PC-3 (cell line): ENCODE measurements around the gene ZCCHC3.

ENCODE experiments used
- EZH2 ChIP-seq: fragments of 300-600 bp; sonication (generic); IDR thresholded peaks from one replicate; pipeline ENCODE4 v1.6.1; 2017; ENCODE audit warnings: antibody characterized with exemption, mild to moderate bottlenecking, low read length; ENCODE audit not compliant: unreplicated experiment
- EZH2phosphoT487 ChIP-seq: fragments of 300-600 bp; sonication (generic); IDR thresholded peaks from 2 replicates; pipeline ENCODE4 v1.6.1; 2018; ENCODE audit warnings: mild to moderate bottlenecking, antibody characterized with exemption, low read length, borderline replicate concordance
- TF ChIP-seq, protein P1 (sequence below): fragments of 300-600 bp; sonication (generic); conservative IDR thresholded peaks from 2 replicates; pipeline ENCODE4 v1.5.1; 2017; ENCODE audit warnings: antibody characterized with exemption, low read depth, mild to moderate bottlenecking, low read length

DNA sequence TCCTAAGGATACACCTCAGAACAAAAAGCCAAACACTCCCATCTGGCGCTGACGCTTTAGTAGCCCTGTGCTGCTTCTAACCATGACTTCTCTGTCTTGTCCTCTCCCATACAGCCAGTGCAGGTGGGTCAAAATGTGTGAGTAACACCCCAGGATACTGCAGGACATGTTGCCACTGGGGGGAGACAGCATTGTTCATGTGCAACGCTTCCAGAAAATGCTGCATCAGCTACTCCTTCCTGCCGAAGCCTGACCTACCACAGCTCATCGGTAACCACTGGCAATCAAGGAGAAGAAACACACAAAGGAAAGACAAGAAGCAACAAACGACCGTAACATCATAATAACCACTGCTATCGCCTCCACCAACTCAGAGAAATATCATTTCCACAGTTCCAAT lies 38.4 kb upstream of the ZCCHC3 start:
- TF ChIP-seq EZH2 (no peak), EZH2phosphoT487 (no peak)
- TF ChIP-seq, protein P1, sequence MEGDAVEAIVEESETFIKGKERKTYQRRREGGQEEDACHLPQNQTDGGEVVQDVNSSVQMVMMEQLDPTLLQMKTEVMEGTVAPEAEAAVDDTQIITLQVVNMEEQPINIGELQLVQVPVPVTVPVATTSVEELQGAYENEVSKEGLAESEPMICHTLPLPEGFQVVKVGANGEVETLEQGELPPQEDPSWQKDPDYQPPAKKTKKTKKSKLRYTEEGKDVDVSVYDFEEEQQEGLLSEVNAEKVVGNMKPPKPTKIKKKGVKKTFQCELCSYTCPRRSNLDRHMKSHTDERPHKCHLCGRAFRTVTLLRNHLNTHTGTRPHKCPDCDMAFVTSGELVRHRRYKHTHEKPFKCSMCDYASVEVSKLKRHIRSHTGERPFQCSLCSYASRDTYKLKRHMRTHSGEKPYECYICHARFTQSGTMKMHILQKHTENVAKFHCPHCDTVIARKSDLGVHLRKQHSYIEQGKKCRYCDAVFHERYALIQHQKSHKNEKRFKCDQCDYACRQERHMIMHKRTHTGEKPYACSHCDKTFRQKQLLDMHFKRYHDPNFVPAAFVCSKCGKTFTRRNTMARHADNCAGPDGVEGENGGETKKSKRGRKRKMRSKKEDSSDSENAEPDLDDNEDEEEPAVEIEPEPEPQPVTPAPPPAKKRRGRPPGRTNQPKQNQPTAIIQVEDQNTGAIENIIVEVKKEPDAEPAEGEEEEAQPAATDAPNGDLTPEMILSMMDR = peak; percentile 41; the same call in 1 of the 2 replicates
